HEK293T (cell line): ENCODE results near the gene AKR7A3.

Source experiments
- ELF4 ChIP-seq: fragments of 450-650 bp; IDR thresholded peaks from 2 replicates; pipeline ENCODE4 v1.6.1; 2017; ENCODE audit warnings: antibody characterized with exemption
- FOXM1 ChIP-seq: fragments of 450-650 bp; IDR thresholded peaks from 2 replicates; pipeline ENCODE4 v1.6.1; 2017; ENCODE audit warnings: mild to moderate bottlenecking, borderline replicate concordance

GRCh38 chr1:19257178-19257914 lies 31.2 kb downstream of the AKR7A3 start:
- TF ChIP-seq FOXM1 (no peak), ELF4 (no peak)
